Neural progenitor cell (in vitro differentiated cells): Measurements from ENCODE around the gene SIRPB2.

Experiments
- EZH2 ChIP-seq: fragments of 200-600 bp; sonication (generic); IDR thresholded peaks from 2 replicates; pipeline ENCODE4 v1.6.1; 2017; ENCODE audit warnings: antibody characterized with exemption, mild to moderate bottlenecking, moderate library complexity
- EZH2phosphoT487 ChIP-seq: fragments of 200-600 bp; sonication (generic); IDR thresholded peaks from 2 replicates; pipeline ENCODE4 v1.6.1; 2017; ENCODE audit warnings: antibody characterized with exemption
- TF ChIP-seq, protein P1 (sequence below): fragments of 200-600 bp; sonication (generic); IDR thresholded peaks from 2 replicates; pipeline ENCODE4 v1.5.1; 2017; ENCODE audit warnings: antibody characterized with exemption, mild to moderate bottlenecking

GRCh38 chr20:1466211-1467081 lies 24.8 kb downstream of the SIRPB2 start, which contains the start of gene NSFL1C:
- TF ChIP-seq, protein P1, sequence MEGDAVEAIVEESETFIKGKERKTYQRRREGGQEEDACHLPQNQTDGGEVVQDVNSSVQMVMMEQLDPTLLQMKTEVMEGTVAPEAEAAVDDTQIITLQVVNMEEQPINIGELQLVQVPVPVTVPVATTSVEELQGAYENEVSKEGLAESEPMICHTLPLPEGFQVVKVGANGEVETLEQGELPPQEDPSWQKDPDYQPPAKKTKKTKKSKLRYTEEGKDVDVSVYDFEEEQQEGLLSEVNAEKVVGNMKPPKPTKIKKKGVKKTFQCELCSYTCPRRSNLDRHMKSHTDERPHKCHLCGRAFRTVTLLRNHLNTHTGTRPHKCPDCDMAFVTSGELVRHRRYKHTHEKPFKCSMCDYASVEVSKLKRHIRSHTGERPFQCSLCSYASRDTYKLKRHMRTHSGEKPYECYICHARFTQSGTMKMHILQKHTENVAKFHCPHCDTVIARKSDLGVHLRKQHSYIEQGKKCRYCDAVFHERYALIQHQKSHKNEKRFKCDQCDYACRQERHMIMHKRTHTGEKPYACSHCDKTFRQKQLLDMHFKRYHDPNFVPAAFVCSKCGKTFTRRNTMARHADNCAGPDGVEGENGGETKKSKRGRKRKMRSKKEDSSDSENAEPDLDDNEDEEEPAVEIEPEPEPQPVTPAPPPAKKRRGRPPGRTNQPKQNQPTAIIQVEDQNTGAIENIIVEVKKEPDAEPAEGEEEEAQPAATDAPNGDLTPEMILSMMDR = peak; percentile 96
- peak; percentile 15 for TF ChIP-seq EZH2
- TF ChIP-seq EZH2phosphoT487 = no peak
